ENCODE data around the gene ZMYND10. TPM values are rescaled to one million over a fixed set of nuclear protein-coding genes. Genes with fewer than 3 reads are reported as not detected.

The ZMYND10 gene
- 0.71 TPM for total RNA-seq
- long read RNA-seq, partial matches to known transcripts, result 0 of 2 reads
- long read RNA-seq, other reads (novel, unspliced or antisense), result 2 of 2 reads

DNA sequence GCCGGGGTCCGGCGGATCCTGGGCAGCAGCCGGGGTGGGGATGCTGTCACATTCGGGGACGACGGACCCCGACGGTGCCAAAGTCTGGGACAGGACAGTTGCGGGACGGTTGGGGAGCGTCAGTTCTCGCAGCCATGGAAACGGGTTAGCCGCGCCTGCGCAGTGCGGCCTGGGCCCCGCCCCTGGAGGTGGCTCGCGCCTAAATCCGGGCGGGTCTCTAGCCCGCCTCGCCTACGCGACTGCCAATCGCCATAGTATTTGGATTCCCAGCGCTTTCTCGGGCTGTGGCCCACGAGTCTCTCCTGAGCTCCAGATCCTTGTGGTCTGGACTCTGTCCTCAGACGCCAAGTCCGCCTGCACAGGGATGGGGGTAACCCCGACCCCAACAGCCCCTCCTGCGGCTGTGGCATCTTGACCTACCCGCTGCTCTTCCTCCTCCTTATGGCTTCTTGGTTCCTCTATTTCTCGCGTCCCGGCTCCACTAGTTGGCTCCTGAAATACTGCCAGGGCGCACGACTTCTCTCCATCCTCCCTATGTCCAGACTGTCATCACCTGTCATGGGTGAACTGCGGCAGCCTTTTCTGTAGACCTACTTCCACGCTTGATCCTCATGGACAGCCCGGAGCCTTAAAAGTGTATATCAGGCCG is at the start of gene ZMYND10:
Gene ZMYND10 (minus strand): TSS at position 147 of the 649 bp plus-strand sequence. CDS start 153 bp downstream, outside the sequence.
- DNase-seq (ENCODE audit: low spot score), result no peak

DNA sequence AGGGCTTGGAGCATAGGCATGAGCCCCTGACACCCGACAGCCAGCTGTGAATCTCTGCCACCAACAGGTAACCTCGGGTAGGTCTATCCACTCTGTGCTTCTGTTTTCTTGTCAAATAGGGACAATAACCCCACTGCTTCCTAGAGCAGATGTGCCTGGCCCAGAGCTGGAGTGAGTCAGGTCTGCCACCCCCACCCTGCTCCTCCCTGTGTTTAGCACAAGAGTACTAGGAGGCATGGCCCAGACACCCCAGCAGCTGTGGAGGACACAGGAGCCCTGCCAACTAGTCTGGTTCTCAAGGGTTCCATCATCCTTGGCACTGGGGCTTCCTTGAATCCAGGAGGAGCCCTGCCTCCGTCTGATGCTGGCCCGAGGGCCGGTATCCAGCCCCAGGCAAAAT is 47.5 kb upstream of the ZMYND10 start:
- no peak for DNase-seq (ENCODE audit: low spot score)

DNA sequence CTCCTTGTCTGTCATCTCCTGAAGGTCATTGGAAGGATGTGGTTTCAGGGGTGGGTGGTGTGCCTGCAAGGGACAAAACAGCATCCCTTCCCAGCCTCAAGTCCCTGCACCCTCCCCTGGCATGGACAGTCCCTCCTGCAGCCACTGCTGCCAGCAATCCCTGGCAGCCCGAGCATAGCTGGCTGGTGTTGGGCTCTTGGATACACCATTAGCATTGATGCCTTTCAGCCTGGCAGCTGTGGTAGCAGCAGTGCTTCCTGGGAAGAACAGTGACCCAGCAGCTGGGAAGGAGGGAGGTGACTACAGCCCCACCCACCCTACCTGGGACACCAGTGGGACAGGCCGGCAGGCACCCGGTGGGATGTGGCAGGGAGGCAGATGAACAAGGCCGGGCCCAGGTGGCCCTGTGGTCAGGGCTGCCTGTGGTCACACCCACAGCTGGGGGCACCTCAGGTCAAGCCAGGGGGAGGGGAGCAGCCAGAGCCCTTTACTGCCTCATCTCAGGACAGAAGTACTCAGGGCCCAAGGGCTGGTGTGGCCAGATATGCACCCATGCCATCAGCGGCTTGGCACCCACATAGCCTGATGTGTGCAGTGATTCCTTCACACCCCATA is 46.7 kb upstream of the ZMYND10 start:
- no peak for DNase-seq (ENCODE audit: low spot score)

DNA sequence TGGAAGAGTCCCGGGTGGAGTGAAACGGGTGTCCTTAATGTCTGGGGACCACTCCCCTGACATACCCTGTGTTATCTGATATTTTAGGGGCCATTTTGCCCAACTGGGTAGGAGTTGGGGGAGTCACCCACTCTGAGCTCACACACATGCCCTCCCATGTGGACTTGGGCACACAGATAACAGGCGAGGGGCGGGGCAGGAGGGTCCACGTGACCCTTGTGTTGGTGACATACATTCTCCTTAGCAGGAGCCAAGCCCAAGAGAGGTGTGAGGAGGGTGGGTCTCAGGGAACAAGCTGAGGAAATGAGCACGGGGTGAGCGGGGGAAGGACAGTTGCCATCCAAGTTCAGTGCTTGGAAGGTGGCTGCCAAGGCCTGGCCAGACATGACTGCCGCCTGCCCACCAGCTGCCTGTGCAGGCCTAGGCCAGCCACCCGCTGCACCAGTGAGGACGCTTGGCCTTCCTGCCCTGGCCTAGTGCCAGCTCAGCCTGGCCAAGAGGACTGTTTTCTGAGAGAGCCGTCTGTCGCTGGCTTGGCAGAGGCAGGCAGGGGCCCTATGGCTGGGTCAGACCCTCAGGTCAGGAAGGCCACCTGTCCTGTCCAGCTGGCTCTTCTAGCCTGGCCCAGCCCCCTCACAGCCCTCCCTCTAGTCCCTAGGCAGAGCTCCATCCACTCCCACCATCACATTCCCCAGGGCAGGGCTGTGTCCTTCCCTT is 45.1 kb upstream of the ZMYND10 start:
- peak; percentile 91 for DNase-seq (ENCODE audit: low spot score)

DNA sequence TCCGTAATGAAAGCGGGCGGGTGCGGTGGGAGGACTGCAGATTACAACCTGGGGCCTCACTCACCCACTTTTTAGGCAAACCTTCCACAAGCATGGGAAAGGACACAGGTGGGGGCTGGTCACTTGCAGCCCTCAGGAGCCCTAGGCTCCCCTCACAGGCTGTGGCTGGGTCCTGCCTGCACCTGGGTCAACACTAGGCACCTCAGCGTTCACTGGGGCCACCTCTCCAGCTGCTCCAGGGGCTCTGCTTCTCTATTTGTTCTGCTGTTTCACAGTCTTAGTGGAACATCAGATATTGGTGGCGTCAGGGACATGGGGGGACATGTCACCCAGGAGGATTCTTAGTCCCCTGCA is 43.9 kb upstream of the ZMYND10 start:
- DNase-seq (ENCODE audit: low spot score), result no peak

DNA sequence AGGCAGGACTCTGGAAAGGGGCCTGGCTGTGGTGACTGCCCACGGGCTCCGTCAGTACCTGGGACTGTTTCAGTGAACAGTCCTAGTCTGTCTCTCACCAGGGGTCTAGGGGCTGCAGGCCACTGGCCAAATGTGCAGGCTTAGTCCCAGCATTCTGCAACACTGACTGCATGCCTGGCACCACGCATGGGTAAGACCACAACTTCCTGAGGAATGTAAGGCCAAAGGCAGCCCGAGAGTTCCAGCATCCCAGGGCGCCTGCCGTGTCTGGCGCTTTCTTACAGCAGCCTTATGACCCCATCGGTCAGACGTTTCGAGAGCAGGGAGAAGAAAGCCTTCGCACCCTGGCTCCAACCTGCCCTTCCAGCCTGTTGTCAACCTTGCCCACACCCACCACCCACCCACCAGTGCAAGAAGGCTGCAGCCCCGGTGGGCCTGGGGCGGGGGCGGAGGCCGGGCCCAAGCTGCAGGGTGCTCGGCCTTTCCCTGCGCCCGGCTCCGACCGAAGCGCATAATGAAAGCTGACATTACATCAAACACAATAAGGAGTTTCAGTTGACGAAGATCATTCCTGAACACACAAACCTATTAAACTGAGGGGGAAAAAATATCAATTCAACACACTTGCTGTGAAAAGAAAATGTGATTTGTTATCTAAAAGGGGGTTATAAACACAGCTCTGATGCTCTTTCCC is 43.3 kb upstream of the ZMYND10 start:
- DNase-seq (ENCODE audit: low spot score), result no peak

DNA sequence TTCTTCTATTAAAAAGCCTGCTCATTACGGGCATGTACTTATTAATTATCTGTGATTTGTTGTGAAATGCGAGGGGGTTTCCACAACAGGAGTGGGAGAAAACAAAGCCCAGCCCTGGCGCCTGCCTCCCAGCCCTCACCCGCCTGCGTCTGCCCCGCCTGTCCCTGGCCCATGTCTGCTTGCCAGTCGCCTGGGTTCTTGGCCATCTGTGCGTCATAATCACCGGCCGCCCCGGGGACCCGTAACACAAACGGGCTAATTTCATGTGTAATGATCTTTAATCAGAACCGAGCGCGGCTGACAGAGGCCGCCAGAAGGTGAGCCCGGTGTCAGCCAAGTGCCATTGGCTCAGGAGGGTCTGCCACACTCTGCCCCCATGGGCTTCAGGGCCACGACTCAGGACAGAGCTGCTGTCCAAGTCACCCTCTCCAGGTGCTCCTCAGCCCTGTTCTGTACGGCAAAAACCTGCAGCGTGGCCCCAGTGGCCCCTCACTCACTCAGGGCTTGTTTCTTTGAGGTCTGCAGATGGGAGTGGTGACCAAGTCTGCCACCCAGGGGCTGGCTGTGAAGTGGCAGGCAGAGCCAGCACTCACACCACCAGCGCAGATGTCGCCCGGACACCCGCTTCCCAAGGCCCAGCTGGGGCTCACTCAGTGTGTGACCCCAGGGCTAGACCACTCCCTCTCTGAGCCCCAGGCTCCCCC is 42.6 kb upstream of the ZMYND10 start:
- DNase-seq (ENCODE audit: low spot score), result no peak

DNA sequence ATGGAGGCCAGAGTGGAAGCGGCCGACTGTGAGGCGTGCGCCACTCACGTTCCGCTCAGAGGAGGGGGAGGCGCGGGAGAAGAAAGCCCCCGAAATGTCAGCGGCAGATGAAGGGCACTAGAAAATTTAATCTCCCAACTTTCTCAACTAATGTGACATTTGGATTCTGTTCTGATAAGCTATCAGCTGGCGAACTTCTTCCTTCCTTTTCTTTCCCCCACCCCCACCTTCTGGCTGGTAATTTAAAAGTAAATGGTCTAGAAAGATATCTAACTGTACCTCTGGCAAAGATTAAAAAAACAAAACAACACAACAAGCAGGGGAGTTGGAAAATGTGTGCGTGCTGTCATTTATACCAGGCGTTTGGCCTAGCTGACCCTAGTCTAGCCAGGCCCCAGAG is 40.2 kb upstream of the ZMYND10 start:
- no peak for DNase-seq (ENCODE audit: low spot score)

DNA sequence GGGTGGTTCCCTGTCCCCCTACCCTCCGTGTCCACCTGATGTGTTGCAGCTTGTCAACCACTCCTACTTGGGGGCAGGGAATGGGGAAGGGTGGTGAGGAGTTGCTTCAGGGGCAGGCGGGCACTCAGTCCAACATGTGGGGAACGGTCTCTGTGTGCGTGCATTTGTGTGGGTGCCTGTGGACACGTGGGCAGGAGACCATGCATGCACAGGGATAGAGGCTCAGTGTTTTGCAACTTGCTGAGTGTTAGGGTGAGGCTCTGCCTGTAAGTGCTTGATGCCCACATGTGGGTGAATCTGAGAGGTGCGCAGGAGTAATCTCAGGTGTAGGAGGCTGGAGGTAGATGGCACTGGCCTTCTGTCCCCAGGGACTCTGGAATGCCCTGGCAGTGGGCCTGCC is 38.2 kb upstream of the ZMYND10 start:
- no peak for DNase-seq (ENCODE audit: low spot score)

DNA sequence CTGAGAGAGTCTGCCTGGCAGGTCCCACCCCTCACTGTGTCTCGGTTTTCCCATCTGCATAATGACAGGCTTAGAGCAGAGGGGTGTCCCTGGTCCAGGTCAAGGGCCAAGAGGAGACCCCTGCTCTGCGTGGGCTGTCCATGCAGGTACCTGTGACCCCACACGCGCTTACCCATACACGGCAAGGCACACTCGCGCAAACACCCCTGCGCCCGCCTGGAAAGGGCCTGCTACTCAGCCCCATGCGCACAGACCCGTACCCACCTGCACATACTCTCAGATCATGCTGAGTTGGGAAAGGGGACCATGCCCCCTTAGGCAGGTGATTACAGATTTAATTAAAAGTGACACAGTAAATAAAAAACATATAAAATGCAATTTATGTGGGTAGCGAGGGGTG is 37.2 kb upstream of the ZMYND10 start:
- DNase-seq (ENCODE audit: low spot score), result no peak

DNA sequence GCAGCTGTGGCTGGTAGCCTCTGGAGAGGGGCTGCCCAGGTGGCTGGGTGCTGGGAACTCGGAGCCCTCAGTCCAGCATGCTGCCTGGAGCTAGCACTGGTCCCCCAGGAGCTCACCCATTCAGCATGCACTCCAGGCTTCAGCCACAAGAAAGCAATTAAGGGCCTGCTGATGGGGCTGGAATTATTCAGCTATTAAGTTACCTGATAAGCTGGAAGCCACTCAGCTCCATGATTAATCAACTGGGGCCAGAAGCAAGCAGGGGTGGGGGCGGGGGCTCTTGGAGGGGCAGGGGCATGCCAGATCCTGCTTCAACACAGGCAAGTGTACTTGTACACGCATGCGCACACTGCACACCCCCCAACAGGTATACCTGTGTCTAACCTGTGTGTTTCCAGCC is 35.9 kb upstream of the ZMYND10 start:
- no peak for DNase-seq (ENCODE audit: low spot score)

DNA sequence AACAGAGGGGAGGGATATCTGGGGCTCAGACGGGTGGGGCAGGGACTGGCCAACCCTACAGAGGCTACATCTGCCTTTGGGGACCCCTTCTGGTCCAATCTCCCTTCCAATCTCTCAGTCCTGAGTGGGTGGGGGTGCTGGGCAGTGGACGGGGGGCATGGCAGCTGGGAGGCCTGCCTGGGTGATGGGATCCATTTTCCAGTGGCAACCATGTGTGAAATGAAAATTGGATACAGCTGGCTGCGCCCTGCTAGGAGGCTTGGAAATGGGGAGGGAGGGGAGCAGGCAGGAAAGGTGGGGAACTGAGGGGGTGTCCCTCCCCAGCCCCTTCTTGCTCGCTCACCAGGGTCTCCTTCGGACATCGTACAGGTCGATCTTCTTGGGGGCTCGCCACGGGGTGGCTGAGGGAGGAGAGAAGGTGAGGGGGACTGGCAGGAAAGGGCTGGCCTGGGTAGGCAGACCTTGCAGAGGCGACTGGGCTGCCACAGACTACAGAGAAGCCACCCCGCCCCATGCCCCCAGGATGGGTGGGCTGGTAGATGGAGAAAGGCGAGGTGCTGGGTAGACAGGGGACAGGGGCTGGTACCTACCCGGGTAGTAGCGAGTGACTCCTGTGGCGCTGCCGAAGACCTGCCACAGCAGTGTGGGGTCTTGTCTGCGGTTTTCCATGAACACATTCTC is 35.0 kb upstream of the ZMYND10 start:
- DNase-seq (ENCODE audit: low spot score), result no peak

DNA sequence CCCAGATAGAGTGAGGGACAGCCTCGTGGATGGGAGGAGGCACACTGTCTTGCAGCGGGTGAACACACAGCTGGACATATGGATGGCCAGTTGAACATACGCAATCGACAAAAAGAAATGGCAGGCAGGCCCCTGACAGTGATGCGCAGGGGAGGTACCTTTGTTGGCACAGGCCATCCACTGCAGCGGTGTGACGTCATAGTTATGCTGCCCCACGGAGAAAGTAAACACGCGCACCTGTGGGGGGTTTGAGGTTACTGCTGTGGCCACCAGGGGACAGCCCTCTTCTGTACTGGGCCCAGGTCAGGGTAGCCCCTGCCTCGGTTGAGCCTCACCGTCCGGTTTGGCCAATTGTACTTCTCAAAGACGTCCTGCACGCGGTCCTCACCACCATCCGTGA is 33.2 kb upstream of the ZMYND10 start:
- no peak for DNase-seq (ENCODE audit: low spot score)

DNA sequence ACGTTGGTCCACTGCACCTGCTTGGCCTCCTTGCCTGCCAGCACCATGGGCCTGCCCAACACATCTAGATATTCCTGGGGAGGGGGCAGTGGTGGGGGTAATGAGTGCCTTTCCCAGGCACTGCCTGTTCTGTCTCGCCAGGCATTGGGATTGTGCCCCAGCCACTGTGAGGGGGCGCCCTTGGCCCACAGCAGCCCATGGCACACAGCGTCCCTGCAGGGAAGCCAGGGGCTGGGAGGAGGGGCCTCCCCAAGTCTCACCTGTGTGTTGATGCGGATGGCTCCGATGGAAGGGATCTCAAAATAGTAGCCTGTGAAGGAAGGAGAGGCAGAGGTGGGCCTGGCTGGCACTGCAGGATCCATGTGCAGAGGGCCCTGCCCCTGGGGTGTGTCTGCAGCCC is 32.5 kb upstream of the ZMYND10 start:
- DNase-seq (ENCODE audit: low spot score), result no peak

DNA sequence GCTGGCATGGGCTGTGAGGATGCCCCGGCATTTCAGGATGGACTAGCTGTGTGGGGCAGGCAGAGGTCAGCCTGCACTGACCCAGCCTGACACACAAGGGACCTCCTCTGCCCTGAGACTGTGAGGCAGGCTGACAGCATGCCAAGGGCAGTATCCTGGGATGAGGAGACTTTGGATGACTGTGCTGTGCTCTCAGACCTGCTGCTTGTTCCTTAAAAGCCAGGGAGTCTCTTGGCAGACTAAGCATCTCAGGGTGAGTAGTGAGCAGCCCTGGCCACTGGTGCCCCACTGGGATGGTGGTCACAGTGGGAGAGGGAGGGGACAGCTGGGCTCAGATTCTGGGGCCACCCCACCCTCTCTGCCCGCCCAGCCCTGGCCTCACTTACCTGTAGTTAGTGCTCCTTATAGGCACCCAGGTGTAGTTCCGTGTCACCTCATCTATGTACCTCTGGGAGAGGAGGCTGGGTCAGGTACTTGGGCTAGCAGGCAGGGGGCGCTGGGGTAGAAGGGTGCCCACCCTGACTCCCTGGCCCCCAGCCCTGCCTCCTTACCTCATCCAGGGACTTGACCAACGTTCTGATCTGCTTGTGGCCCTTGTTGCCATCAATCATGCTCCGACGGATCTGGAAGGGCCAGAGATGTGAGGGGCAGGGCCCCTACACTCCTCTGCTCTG is 29.9 kb upstream of the ZMYND10 start:
- no peak for DNase-seq (ENCODE audit: low spot score)

DNA sequence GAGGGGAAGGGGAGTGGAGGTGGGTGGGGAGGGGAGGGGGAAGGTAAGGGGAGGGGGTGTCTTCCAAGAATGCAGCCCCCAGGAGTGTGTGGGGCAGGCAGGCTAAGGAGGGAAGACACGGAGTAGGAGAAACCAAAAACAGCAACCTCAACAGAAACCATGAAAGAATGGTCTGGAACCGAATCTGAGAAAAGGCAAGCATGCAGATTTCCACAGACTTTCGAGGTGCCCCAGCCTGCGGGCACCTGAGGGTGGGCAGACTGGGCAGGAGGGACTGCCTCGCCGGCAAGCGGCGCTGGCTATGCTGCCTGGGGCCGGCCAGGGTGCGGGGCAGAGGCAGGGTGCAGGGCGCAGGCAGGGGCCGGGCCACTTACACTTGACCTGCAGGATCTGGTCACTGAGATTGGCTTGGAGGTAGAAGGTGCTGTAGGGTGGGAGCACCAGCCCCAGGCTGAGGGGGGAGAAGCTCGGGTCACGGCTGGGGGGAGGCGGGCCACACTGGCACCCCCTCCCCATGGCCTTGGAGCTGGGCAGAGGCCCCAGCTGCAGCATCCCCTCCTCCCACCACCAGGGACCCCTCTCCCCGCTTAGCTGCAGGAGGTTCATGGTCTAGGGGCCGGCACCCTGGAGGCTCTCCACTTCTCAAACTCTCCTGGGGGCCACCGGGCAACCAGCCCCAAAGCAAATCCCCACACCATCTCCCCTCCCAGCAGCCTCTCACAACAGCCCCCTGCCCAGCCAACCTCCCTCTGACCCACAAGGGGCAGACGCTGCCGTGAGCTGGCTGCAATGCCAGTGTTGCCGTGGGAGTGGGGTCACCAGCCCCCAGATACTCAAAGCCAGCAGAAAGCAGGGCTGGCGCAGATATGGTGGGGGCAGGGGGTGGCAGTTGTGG is 29.1 kb upstream of the ZMYND10 start:
- no peak for DNase-seq (ENCODE audit: low spot score)

DNA sequence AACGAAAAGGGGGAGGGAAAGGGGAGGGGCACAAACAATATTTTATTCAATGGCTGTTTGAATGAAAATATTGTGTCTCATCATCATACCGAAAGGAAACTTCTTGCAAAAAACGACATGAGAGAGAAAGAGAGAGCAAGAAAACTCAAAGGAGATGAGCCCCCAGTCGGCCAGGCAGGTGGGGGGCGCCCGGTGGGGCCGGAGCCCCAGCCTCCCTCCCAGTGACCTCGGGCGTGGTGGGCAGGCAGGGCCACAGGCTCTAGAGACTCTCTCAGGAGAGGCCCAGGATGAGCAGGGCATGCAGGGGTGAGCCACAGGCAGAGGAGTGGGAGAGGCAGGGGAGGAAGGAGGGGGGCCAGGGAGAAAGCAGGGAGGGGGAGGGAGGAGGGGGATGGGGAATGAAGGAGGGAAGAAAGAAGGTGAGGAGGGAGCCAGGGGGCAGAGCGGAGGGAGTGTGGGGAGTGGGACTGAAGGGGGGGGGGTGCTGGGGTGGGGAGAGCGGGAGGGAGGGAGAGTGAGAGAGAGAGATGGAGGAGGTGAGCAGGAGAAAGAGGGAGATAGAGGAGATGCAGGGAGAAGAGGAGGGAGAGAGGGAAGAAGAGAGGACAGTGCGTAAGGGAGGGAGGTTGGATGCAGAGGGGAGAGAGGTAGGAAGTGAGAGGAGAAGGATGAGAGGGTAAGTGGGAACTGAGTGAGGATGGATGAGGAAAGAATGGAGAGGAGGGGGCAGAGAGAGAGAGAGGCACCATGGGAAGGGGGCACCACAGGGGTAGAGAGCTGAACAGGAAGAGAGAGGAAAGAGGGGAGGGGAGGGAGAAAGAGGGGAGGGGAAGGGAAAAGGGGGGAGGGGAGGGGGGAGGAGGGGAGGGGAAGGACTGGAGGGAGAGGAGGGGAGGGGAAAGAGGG is 27.9 kb upstream of the ZMYND10 start:
- DNase-seq (ENCODE audit: low spot score), result no peak

DNA sequence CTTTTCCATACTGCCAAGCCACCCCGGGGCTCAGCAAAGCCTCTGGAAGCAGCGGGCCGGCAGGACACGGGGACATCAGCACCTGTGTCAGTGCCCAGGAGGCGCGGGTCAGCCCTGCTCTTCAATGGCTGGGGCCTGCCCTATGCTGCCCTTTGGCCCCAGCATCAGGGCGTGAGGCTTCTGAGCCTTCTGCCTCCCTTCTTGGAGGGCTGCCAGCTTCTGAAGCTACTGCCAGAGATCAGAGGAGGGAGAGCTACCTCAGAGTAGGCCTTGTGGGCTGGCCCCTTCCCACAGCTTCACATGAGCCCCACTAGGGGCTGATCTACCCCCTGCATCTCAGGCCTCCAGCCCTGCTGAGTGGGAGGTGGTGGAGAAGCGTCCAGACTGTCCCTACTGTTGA is 26.8 kb upstream of the ZMYND10 start:
- no peak for DNase-seq (ENCODE audit: low spot score)
